NCI-H128 (cell line): ENCODE results near the gene SLC27A1.
A peak's percentile ranks its signal among the peaks of the same experiment; 100 is the strongest.
"Not testable (repeated sequence)": the region's sequence is repeated elsewhere in the genome, so short reads cannot be mapped to it uniquely, and the experiment has no call there.

Experiments
- DNase-seq: peaks from one replicate; lab custom pipeline; 2025; ENCODE audit not compliant: unreplicated experiment; lab: John Stamatoyannopoulos, UW

Gene SLC27A1

DNA sequence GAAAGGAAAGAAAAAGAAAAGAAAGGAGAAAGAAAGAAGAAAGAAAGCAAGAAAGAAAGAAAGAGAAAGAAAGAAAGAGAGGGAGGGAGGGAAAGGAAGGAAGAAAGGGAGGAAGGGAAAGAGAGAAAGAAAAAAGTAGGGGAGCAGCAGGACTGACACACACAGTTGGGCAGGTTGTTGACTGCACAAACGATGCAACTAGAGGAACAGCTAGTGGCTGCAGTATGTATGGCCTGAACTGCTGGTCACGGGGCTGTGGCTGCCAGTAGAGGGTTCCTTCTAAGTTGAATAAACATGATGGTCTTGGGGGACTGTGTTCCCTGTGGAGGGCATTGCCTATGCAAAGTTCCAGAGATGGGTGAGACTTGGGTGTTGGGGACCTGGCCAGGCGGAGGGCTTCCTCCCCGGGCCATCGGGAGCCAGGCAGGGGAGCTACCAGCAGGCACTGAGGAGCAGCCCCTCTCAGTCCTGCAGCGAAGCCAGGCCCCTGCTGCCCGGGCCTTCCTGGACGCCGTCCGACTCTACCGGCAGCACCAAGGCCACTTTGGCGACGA, 68.4 kb downstream of the SLC27A1 start:
- no peak for DNase-seq

DNA sequence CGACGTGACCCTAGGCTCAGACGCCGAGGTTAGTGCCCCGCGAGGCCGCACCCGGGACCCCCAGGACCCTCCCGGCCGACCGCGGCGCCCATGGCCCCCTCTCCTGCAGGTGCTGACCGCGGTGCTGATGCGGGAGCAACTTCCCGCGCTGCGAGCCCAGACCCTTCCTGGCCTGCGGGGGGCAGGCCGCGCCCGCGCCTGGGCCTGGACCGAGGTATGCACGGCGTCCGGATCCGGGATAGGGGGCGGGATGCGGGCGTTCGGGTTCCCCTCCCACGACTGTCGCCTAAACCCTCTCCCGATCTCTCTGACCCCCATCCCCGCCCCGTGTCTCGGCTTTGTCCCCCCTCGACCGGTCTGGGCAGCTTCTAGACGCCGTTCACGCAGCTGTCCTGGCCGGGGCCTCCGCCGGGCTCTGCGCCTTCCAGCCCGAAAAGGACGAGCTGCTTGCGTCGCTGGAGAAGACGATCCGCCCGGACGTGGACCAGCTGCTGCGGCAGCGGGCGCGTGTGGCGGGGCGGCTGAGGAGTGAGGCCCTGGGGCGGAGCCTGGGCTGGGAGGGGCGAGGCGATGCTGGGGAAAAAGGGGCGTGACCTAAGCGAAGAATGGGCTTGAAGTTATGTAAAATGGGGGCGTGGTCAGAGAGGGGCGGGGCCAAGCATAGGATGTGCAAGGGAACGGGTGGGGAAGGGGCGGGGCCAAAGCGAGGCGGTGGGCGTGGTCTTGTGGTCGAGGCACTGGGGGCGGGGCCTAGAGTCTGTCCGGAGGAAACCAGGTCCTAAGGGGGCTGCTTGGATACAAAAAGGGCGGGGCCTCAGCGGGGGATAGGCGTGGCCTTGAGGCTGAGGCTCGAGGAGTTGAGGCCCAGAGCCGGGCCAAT, 69.2 kb downstream of the SLC27A1 start:
- peak; percentile 73 for DNase-seq

DNA sequence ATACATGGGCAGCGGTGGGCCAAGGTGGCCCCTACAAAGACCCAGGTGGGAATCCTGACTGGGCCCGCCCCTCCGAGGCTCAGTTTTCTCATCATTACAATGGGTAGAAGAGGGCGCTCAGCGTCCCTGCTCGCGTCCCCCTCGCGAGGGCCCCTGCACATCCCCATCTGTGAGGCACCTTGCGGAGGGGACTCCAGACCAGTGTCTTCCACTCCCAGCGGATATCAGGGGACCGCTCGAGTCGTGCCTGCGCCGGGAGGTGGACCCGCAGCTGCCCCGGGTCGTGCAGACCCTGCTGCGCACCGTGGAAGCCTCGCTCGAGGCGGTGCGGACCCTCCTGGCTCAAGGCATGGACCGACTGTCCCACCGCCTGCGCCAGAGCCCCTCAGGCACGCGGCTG, 69.8 kb downstream of the SLC27A1 start:
- no peak for DNase-seq

- DNase-seq = no peak
Observed at GRCh38 chr19:17541184-17541759, 70.9 kb downstream of the SLC27A1 start.

- DNase-seq = no peak
Observed at GRCh38 chr19:17542042-17542441, 71.7 kb downstream of the SLC27A1 start.

DNA sequence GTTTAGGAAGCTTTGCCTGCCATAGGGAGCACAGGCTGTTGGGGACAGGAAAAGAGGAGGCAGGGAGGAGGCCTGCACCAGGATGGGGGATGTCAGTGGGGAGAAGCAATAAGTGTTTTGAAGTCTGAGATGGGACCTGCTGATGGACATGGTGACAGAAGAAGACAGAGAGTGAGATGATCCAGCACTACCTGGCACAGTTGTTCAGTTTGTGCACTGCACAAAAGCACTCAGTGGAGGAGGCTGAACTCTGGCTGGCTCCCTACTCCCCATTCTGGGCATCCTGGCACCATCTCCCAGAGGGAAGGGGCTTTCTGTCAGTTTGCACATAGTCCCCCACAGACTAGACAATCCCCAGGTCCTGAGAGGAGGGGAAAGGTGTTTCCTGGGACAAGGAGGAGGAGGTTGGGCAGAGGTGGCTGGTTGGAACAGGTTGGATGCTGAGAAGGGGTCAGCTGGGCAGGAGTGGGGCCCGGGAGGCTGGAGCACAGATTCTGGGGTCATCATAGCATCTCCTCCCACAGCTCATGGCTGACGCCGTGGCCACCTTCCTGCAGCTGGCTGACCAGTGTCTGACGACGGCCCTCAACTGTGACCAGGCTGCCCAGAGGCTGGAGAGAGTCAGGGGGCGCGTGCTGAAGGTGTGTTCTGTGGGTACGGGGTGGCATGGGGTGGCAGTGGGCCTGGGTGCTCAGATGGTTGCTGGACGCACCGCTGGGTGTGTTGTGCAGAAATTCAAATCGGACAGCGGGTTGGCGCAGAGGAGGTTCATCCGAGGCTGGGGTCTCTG, 72.7 kb downstream of the SLC27A1 start:
- no peak for DNase-seq

DNA sequence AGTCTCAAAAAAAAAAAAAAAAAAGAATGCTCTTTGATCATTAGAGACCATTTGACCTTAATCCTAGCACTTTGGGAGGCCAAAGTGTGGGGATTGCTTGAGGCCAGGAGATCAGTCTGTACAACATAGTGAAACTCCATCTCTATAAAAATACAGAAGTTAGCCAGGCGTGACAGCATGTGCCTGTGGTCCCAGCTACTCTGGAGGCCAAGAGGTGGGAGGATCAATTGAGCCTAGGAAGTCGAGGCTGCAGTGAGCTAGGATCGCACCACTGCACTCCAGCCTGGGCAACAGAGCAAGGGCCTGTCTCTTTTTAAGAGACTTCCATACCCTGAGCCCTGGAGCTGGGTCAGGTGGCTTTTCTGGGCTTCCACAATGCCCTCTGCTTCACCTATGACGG, 73.7 kb downstream of the SLC27A1 start:
- DNase-seq = no peak

GRCh38 chr19:17544418-17544817, 74.1 kb downstream of the SLC27A1 start:
- no peak for DNase-seq

- DNase-seq = no peak
Observed at GRCh38 chr19:17548145-17548544, 77.8 kb downstream of the SLC27A1 start.

DNA sequence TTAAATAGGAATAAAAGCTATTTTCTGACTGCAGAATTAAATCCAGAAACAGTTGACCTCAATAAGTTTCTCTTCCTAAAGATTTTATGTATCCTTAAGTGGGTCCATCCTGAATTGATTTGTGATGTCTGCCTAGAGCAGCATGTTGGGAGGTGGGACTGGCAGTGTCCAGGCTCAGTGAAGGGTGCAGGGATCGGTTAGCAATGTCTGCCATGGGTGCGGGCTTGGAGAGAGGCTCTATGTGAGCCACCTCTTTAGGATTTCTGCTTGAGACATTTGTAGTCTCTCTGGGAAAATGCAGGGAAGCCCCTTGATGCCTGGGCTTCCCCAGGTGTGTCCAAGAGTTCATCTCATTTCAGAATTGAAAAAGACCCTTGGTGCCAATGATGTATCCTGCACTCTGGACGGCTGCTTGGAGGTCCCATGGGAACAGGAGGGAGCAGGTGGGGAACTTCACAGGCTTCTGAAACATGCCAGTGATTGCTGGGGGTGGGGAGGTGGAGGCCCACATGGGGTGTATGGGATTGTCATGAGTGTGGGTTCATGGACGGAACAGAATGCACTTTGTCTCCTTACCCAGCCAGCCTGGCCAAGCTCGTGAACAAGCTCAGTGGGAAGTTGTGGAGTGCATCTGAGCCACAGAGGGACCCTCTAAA, 78.9 kb downstream of the SLC27A1 start:
- DNase-seq = no peak

GRCh38 chr19:17550076-17550667, 79.8 kb downstream of the SLC27A1 start:
- DNase-seq = no peak

DNA sequence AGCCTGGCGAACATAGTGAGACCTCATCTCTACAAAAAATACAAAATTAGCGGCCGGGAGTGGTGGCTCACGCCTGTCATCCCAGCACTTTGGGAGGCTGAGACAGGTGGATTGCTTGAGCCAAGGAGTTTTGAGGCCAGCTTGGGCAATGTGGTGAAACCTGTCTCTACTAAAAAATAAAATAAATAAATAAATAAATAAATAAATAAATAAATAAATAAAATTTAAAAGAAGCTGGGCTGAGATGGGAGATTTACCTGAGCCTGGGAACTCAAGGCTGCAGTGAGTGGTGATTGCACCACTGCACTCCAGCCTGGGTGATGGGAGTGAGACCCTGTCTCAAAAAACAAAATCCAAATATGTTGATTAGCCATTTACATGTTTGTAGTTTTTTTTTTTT, 82.4 kb downstream of the SLC27A1 start:
- DNase-seq = not testable (repeated sequence)

- no peak for DNase-seq
Observed at GRCh38 chr19:17553256-17553655, 82.9 kb downstream of the SLC27A1 start.

DNA sequence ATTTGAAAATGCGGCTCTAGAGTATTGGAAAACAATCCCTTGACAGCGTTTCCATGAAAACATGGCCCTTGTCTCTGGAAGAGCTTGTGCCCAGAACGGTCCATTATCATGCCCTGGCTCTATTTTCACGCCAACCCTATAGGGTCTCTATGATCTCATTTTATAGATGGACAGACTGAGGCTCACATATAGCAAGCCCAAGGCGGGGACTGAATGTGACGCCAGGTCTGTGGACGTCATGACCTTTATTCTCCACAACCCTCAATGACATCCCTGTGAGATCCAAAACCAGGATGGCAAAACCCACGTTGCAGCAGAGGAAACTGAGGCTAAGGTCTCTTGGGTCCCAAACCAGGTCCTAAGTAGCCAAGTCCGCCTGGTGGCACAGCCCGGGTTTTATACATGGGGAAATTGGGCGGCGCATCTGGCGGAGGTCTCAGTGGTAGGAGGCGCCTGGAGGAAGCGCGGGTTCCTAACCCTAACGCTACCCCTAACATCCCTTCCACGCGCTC, 84.7 kb downstream of the SLC27A1 start:
- no peak for DNase-seq

GRCh38 chr19:17555480-17555928, 85.2 kb downstream of the SLC27A1 start, which contains the start of gene COLGALT1:
COLGALT1 (plus strand) TSS chr19:17555649; CDS start chr19:17555714, 65 bp downstream.
- peak; percentile 96 for DNase-seq
